Hematopoietic multipotent progenitor cell treated with erythropoietin and hydrocortisone succinate and interleukin-3 and kit ligand, for 17 days (in vitro differentiated cells): ENCODE results near the gene BRWD1.
"Not testable (repeated sequence)": the region's sequence is repeated elsewhere in the genome, so short reads cannot be mapped to it uniquely, and the experiment has no call there.

ENCODE experiments used
- DNase-seq: peaks from one replicate; pipeline ENCODE4 v3.0.0-alpha.2; 2015; ENCODE audit warnings: low spot score

Gene BRWD1

DNA sequence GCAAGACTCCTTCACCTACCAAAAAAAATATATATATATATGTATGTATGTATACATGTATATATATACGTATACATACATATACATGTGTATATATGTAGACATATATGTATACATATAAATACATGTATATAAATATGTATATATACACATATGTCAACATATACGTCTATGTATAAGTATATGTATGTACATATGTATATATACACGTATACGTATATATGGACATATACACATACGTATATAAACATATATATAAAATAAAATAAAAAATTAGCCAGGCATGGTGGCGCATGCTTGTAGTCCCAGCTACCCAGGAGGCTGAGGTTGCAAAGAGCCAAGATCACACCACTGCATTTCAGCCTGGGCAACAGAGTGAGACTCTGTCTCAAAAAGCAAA, 31.6 kb downstream of the BRWD1 start:
- no peak for DNase-seq

DNA sequence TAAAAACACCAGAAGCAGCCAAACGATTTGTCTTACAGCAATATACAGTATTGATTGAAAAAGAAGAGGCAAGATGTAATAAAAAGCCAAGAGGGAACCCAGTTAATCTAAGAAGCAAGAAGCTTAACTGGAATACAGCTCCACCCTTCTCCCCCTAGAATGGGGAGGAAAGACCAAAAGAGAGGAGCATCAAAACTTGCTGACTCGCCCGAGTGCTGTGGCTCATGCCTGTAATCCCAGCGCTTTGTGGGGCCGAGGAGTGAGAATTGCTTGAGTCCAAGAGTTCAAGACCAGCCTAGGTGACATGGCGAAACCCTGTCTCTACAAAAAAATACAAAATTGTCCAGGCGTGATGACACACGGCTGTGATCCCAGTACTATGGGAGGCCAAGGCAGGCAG, 32.2 kb downstream of the BRWD1 start:
- DNase-seq = no peak

DNA sequence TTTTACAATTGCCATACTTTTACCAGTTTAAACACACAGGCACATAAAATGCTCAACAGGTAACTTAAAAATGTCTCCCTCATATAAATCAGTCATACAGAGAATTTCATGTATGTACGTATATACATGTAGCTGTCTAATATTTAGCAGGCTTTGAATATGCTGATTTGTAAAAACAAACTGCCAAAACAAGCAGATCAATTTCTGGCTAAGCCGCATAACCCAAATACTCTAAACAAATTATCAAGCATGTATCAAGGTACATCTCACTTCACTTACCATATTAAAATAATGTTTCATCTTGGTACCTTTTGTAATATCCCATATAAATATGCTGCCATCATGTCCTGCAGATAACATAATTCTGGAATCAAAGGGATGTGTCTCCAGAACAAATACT, 43.8 kb downstream of the BRWD1 start:
- no peak for DNase-seq

DNA sequence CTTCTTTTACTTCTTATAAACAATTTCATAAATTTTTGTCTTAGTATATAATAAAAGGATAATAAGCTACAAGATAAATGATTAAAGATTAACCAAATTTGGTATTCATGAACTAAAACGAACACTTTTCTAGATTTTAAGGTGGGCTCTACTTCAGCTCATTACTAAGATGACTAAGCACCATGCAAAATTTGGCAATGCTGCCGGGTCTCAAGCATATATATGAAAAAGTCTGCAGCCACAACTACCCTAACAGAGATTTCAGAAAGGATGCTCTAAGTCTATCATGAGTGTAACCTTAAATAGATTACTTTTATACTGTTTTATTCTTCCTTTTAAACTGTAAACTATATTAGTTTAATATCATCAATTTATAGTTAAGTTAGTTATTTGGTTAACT, 47.8 kb downstream of the BRWD1 start:
- no peak for DNase-seq

DNA sequence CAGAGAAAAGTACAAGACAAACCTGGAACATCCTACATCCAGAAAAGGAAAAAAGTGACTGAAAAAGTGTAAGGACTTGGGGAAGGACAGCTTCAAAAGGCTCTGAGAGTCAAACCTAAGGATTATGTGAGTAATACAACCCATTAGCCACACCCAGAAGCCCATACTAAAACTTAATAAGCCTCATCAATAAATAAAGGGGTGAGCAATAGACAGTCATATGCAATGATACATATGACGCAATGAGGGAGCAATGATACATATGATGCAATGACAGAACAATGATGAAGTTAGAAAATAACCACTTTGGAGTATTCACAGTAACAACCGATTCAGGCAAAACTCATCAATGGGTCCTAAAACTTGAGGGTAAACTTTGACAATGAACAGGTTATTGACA, 50.1 kb downstream of the BRWD1 start:
- no peak for DNase-seq

DNA sequence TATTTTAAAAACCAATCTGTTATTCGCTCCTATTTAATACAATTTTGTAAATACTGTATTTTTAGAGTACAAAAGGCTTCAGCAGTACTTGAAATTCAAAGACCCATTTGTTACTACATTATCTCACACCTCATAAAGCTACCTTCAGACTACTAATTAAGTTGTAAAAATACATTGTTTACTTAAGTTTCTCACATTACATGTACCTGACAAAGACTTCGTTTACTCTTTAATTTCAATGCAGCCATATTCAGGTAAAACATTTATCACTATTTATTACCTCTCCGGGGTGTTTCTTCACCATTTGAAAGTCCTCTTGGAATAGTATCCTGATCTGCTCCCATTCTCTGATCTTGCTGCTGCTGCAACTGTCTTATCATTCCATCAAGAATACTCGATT, 55.2 kb downstream of the BRWD1 start:
- DNase-seq = no peak

DNA sequence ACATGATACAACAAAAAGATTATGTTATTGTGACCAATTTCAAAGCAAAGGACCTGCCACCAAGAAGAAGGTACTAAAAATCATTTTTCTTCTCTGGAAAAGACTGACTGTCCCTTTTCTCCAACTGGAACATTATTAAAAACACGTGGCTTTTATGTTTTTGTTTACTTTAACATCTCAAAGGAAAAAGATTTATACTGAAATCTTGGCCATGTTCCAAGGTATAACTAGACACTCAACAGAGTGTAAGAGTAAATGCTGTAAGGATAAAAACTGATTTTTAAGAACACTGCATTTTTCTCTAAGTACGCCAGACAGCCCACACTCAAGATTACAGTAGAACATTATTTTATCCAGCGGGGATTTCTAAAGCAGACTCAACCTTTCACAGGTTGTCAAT, 62.1 kb downstream of the BRWD1 start:
- DNase-seq = no peak

DNA sequence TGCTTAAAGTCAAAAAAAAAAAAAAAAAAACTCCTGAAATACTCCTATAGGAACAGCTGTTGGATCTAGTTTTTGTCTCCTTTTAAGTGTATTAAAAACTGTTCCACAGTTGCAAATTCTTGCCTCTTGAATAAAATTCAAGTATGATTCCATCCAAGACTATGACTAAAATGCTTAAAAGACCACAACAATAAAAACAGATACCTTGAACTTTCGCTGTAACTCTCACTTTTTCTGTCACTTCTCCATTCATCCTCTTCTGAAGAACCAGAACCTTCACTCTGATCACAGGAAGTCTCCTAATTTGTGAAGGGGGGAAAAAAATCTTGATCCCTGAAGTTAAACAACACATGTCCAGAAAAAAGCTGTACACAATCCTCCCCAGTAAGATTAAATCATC, 75.2 kb downstream of the BRWD1 start:
- no peak for DNase-seq

DNA sequence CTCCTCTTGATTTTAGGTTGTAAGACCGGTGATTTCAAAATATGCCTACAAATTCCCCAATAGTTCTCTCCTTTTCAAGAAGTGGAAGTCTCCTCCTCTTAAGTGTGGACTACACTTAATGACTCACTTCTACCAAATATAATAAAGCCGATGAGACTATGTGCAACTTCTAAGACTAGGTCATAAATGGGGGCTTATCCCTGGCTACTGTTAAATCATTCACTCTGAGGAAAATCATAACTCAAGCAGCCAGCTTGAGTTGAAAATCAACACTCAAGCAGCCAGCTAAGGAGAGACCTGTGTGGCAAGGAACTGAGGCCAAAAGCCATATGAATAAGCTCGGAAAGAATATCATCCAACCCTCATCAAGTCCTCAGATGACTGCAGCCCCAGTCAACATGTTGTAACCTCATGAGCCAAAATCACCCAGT, 80.6 kb downstream of the BRWD1 start:
- DNase-seq = no peak

DNA sequence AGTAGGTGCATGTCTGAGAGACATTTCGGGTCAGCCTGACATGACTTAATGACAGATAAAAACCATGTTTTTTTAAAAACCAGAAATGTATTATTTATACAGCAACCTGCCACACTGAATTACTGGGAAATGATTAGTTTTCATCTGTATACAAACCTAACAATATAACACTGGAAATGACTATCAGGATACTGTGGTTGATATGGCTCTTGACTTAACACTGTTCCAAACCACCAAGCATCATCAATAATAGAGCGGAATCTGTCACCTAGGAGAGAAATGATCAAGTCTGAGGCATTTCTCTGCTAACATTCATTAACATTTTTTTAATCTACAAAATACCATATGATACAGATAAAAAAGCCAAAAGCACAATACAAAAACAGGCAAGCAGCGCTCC, 88.5 kb downstream of the BRWD1 start:
- no peak for DNase-seq

DNA sequence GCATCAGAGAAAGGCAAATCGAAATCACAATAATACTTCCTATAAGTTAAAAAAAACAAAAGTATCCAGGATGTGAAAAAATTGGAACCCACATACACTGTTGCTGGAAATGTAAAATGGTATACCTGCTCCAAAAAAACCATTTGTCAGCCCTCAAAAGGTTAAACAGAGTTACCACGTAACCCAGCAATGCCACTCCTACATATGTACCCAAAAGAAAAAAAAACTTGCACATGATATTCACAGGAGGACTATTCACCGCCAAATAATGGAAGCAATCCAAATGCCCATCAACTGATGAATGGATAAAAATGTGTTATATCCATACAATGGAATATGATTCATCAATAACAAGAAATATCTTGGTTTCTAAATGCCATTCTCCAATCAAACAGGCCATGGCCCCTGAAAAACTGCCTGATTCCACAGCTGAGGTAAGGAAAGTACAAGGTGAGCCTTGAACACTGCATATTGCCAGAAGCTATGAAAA, 91.4 kb downstream of the BRWD1 start:
- DNase-seq = no peak

DNA sequence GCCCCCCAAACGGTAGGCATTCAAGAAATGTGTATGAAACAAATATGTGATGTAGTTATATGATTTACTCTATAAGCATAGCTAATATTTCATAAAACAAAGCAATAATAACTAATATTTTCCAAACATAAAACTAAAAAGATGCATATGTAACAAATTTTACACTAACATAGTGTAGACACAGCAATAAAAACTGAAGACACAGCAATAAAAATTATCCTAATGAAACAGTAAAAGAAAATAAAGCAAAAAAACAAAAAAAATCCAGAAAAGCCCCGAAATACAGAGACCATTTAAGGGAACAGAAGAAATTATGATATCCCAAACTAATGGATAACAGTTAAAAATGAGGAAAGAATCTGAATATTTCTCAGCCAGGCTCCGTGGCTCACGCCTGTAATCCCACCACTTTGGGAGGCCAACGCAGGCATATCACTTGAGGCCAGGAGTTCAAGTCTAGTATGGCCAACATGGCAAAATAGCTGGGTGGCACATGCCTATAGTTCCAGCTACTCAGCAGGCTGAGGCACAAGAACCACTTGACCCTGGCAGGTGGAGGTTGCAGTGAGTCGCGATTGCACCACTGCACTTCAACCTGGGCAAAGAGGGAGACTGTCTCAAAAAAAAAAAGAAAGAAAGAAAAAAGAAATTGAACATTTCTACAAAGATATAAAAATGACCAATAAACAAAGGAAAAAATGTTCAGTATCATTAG, 92.0 kb downstream of the BRWD1 start:
- no peak for DNase-seq

DNA sequence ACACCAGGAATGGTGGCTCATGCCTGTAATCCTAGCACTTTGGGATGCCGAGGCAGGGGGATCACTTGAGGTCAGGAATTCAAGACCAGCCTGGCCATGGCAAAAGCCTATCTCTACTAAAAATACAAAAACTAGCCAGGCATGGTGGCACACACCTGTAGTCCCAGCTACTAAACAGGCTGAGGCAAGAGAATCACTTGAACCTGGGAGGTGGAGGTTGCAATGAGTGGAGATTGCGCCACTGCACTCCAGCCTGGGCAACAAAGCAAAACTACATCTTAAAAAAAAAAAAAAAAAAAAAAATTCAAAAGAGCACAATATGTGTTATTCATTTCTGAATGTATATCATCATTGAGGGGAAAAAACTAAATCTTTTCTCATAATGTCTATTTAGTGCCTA, 92.6 kb downstream of the BRWD1 start:
- not testable (repeated sequence) for DNase-seq

DNA sequence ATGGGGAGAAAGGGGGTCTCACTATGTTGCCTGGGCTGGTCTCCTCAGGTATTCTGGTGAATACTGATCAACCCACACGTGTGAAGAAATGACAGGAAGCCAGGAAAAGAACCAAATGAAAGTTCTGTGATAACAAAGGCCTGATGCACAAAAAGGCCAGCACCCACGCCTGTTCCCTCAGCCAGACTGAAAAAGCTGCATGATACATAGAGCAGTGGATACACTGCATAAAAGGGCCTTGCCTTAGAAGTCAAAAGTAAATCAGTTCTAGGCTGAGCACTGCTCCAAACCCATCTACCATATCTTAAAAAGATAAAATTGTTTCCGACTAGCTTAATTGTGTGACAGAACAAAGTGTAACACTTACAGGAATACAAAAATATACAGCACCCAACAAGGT, 93.3 kb downstream of the BRWD1 start:
- no peak for DNase-seq

DNA sequence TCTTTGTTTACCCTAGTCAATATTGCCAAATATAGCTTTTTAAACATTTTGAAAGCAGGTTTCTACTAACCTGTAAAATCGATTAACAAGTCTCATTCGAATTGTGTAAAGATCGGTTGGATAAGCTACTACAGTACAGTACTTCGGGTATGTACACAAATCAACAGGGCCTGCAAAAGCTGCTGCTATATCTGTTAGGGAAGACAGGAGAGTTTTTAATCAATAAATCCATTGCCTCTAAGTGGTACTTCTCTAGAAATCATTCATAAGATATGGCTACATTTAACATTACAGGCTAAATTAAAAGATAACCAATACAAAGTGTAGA, 95.4 kb downstream of the BRWD1 start:
- DNase-seq = no peak

DNA sequence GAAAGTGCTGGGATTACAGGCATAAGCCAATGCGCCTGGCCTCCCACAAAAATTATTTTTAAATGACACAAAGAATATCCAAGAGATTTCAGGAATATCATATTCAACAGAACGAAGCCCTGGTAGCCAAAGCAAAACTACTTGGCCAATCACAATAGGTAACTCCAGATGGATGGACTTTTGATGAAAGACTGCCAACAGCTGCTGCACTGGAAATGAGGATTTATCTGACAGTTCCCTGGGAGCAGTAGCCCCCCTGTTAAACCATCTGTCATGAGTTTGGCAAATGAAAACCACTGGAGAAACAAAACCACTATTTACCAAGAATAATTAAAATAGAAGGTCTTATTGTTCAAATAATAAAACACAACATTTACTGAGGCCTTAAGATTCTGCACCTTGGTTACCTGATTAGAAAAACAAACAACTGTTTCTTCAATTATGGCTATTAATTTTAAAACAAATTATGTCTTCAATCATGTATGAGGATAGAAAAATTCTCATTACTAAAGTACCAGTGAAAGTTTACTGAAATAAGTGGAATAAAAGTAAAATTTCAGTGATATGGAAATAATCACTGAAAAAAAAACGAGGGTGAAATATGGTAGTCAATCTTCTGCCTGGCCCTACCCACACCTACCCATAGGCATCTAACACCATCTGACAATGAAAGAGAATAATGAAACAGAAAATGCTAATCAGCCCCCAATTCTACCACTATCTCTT, 95.9 kb downstream of the BRWD1 start:
- no peak for DNase-seq

DNA sequence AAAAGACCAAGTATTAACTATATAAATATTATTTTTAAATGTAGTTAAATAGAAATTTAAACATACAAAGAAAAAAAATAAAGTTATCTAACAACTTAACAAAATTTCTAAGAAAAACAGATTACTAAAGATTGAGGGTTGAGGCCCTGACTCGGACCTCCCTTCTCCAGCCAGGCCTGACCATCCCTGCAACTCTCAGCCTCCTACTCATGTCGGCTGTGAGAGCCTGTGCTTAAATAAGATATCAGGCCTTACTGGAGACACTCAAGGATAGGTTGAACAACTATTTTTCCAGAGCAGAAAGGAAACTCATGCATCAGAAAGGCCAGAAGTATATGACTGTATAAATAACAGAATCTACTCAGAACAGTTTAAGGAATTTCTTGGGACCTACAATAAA, 97.1 kb downstream of the BRWD1 start:
- DNase-seq = no peak

DNA sequence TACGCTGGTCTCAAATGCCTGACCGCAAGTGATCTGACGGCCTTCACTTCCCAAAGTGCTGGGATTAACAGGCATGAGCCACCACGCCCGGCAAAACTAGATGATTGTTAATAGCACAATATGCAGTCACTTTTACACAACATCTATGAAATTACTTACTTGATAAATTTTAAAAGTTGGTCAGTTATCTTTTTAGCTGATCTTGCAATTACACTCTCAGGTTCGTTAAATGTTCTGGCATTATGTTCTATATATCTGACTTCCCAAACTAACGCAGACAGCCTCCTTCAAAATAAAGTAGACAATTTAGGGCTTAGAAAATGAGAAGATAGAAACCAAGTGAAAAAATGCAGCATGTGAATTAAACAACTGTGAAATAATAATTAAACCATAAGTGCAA, 98.4 kb downstream of the BRWD1 start:
- DNase-seq = no peak

DNA sequence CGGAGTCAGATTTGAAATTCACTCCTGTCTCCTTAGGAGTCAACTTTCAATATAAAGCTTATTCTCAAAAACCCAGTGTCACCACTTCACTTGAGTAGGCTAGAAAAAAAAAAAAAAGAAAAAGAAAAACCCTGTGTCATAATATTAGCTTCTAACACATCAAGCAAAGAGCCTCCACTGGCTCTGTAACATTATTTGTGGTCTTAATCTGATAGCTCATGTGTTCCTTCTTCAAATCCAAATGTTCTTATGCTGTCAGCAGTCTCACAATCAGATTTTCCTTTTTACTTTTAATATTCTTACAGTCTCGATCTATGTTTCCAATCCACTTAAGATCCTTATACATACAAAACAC, 104.1 kb downstream of the BRWD1 start:
- no peak for DNase-seq

DNA sequence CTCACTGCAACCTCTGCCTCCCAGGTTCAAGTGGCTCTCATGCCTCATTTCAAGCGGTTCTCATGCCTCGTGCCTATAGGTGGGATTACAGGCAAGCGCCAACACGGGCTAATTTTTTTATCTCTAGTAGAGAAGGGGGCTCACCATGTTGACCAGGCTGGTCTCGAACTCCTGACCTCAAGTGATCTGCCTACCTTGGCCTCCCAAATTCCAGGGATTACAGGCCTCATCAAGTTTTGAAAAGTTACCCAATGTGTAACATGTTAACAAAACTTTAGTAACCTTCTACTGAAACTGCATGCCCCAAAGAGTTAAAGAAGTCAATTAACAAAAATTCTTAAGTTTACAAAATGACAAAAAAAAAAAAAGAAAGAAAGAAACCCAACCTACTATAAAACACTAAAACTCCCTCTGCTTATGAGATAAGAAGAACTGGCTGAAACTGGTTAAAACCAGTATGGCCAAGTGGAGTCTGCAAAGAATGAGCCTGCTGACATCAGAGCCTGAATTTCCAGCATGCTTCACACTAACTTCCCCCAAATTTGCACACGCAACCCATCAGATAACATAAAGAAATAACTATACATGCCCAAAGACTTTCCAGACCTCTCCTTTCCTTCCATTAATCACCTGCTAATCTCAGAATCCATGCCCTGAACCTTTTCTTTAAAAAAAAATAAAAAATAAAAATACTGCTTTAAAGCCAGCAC, 104.7 kb downstream of the BRWD1 start:
- DNase-seq = no peak

DNA sequence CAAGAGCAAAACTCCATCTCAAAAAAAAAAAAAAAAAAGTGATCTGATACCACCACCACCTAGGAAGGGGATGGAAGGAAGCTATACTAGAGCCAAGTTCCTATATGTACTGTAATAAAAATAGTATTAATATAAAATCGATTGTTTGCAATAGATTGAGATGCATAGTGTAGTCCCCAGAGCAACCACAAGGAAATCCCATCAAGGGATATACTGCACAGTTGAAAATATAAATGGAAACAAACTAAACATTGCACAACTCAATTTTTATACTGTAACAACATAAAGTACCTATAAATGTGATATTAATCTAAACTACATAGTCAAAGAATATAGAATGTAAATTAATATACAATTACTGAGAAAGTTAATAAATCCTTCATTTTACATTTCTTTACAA, 109.3 kb downstream of the BRWD1 start:
- DNase-seq = no peak

DNA sequence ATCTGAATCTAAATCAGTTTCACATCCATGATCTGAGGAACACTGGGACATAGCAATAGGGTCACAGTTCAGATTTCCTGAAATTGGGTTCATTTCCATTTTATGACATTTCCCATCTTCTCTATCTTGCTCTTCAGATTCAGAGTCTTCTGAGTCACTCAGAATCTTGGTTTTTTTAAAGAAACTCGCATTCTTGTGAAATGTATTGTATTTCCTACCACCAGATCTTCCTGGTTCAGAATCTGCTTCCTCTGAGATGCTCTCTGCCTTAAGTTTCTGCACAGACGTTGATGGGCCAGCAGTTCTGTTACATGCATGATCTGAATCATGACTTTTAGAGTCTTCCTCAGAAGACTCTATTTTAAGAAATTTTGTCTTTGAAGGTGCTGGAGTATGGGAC, 114.6 kb downstream of the BRWD1 start:
- DNase-seq = no peak

DNA sequence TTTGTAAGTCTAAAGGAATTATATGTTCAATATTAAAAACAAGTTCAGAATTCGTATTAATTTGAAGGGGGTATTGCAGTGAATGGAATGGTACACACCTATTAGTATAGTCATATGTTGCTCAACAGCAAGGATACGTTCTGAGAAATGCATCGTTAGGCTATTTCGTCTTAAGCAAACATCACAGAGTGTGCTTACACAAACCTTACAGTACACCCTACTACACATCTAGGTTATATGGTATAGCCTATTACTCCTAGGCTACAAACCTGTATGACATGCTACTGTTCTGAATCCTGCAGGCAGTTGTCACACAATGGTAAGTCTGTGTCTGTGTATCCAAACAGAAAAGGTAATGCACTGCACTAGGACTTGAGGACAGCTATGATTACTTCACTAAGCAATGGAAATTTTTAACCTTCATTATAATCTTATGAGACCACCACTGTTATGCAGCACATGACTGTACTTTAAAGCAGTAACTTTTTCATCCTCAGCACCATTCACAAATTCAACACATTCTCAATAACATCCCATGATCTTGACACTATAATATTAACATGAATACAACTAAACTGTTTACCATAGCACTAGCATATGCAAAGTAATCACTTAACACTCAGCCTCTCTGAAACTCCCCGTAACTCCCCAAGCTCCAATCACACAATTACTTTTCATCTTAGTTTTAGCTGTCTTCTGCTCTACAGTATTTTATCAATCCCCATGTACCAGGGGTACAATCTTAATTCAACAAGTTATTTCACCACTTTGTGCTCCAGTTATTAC, 115.8 kb downstream of the BRWD1 start:
- no peak for DNase-seq
